Measurements from ENCODE around the gene PTPRN.

DNA sequence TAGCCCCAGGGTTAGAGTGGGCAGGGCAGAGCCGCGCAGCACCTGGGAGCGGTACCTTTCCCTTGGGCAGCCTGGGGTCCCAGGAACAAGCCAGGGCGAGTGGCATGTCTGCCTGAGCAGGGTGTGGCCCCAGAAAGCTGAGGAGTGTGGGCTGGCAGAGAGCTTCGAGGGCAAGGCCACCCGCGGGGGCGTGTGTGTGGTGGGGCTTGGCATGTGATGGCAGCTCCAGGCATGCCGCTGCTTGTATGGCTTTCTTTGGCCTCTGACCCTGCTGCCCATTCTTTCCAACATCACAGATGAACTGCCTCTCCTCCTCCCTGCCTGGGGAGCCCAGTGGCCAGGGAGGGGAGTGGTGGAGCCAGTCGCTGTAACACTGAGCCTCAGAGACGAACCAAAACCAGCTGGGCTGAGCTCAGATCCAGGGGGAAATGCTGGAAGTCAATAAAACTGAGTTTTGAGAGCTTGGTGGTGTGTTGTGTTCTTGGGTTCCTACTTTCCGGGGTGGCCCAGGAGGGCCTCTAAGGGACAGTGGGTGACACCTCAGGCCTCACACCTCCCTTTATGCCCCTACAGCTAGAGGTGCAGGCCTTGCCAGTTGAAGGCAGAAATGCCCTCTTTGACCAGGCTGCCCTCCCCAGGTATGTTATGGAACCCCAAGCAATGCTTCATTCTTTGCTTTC is 22.6 kb downstream of the PTPRN start:
- TF ChIP-seq, protein P1, sequence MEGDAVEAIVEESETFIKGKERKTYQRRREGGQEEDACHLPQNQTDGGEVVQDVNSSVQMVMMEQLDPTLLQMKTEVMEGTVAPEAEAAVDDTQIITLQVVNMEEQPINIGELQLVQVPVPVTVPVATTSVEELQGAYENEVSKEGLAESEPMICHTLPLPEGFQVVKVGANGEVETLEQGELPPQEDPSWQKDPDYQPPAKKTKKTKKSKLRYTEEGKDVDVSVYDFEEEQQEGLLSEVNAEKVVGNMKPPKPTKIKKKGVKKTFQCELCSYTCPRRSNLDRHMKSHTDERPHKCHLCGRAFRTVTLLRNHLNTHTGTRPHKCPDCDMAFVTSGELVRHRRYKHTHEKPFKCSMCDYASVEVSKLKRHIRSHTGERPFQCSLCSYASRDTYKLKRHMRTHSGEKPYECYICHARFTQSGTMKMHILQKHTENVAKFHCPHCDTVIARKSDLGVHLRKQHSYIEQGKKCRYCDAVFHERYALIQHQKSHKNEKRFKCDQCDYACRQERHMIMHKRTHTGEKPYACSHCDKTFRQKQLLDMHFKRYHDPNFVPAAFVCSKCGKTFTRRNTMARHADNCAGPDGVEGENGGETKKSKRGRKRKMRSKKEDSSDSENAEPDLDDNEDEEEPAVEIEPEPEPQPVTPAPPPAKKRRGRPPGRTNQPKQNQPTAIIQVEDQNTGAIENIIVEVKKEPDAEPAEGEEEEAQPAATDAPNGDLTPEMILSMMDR (IDR thresholded peaks at IDR 0.05; ENCODE audit: insufficient read depth, low read length, poor library complexity, severe bottlenecking), result no peak
- TF ChIP-seq EZH2phosphoT487 (conservative IDR thresholded peaks at IDR 0.05; ENCODE audit: low read length), result no peak
